ENCODE data around the gene HEMGN. TPM values are rescaled to one million over a fixed set of nuclear protein-coding genes. Genes with fewer than 3 reads are reported as not detected.

The HEMGN gene
- total and polyA plus RNA-seq, 2 experiments from 2014 or later, result not detected

- Histone ChIP-seq H3K27ac (ENCODE audit: low read depth) (no peak overlapping the region), H3K4me2 (no peak overlapping the region), H3K27me3 (ENCODE audit: insufficient read depth) (peaks cover 52% of the 10 kb centered on the region), H3K9me2 (ENCODE audit: insufficient read depth) (no peaks in the 10 kb centered on the region), H3K79me2 (replicated peaks; ENCODE audit: insufficient read depth) (no peaks in the 10 kb centered on the region), H3K4me1 (ENCODE audit: insufficient read depth) (no peaks in the 10 kb centered on the region), H3K4me3 (no peak overlapping the region), H3K36me3 (ENCODE audit: insufficient read depth) (no peaks in the 10 kb centered on the region), H2AFZ (no peak overlapping the region), H3F3A (replicated peaks; ENCODE audit: low read depth) (no peaks in the 10 kb centered on the region), H4K20me1 (replicated peaks; ENCODE audit: insufficient read depth) (no peaks in the 10 kb centered on the region)
- no peak overlapping the region for H3K27ac Mint-ChIP-seq
- TF ChIP-seq EZH2 (IDR thresholded peaks at IDR 0.05; ENCODE audit: low read depth, unreplicated experiment) (no peak), POLR2AphosphoS5 (IDR thresholded peaks at IDR 0.05; ENCODE audit: low read depth) (no peak)
- peaks cover 3% of the 10 kb centered on the region for H3K27me3 Mint-ChIP-seq (ENCODE audit: insufficient read depth, low read depth, poor library complexity)
- no peak for ATAC-seq
- H3K4me3 Mint-ChIP-seq, result no peak overlapping the region
- H3K9me3 Mint-ChIP-seq, result no peaks in the 10 kb centered on the region
- DNase-seq (ENCODE audit: low spot score), result no peak
- H3K36me3 Mint-ChIP-seq (ENCODE audit: low read depth), result no peaks in the 10 kb centered on the region
- H3K4me1 Mint-ChIP-seq, result peaks cover 4% of the 10 kb centered on the region; the same call in 2 of the 3 replicates
These were observed 4.5 kb downstream of the HEMGN start for GRCh38 chr9:97933297-97933998.

DNA sequence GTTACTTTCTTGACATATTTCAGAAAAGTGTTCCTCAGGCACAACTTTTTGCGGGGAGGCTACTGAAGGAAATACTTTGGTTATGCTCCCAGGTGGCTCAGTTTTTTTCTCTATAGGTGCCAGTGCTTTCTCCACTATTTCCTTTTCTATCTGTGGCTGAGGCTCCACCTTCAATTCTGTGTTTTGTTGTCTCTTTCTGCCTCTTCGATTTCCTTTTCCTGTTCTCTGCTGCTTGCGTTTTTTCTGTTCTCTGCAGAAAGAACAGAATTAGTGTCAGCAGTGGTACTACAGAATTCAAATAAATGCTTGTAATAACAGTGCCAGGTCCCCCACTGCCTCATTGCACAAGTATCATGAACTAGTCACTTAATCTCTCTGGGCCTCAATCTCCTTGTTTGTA is 7.0 kb downstream of the HEMGN start:
- no peak overlapping the region for H3K27ac Mint-ChIP-seq
- H3K36me3 Mint-ChIP-seq (ENCODE audit: low read depth), result no peaks in the 10 kb centered on the region
- no peak overlapping the region for H3K4me3 ChIP-seq
- no peaks in the 10 kb centered on the region for H3K36me3 ChIP-seq (ENCODE audit: insufficient read depth)
- ATAC-seq (no peak), DNase-seq (ENCODE audit: low spot score) (no peak)
- no peaks in the 10 kb centered on the region for H3K9me2 ChIP-seq (ENCODE audit: insufficient read depth)
- peaks cover 45% of the 10 kb centered on the region for H3K27me3 ChIP-seq (ENCODE audit: insufficient read depth)
- no peaks in the 10 kb centered on the region for H3F3A ChIP-seq (replicated peaks; ENCODE audit: low read depth)
- no peak overlapping the region for H3K27ac ChIP-seq (ENCODE audit: low read depth)
- peaks cover 3% of the 10 kb centered on the region for H3K27me3 Mint-ChIP-seq (ENCODE audit: insufficient read depth, low read depth, poor library complexity)
- no peak overlapping the region for H3K4me3 Mint-ChIP-seq
- H3K4me1 ChIP-seq (ENCODE audit: insufficient read depth), result no peaks in the 10 kb centered on the region
- H2AFZ ChIP-seq, result no peak overlapping the region
- no peak overlapping the region for H3K4me2 ChIP-seq
- H3K4me1 Mint-ChIP-seq, result peaks cover 4% of the 10 kb centered on the region; the same call in 2 of the 3 replicates
- H4K20me1 ChIP-seq (replicated peaks; ENCODE audit: insufficient read depth), result no peaks in the 10 kb centered on the region
- no peaks in the 10 kb centered on the region for H3K79me2 ChIP-seq (replicated peaks; ENCODE audit: insufficient read depth)
- H3K9me3 Mint-ChIP-seq, result no peaks in the 10 kb centered on the region
- TF ChIP-seq NANOG (IDR thresholded peaks at IDR 0.05; ENCODE audit: borderline replicate concordance), result no peak
- TF ChIP-seq, protein P1, sequence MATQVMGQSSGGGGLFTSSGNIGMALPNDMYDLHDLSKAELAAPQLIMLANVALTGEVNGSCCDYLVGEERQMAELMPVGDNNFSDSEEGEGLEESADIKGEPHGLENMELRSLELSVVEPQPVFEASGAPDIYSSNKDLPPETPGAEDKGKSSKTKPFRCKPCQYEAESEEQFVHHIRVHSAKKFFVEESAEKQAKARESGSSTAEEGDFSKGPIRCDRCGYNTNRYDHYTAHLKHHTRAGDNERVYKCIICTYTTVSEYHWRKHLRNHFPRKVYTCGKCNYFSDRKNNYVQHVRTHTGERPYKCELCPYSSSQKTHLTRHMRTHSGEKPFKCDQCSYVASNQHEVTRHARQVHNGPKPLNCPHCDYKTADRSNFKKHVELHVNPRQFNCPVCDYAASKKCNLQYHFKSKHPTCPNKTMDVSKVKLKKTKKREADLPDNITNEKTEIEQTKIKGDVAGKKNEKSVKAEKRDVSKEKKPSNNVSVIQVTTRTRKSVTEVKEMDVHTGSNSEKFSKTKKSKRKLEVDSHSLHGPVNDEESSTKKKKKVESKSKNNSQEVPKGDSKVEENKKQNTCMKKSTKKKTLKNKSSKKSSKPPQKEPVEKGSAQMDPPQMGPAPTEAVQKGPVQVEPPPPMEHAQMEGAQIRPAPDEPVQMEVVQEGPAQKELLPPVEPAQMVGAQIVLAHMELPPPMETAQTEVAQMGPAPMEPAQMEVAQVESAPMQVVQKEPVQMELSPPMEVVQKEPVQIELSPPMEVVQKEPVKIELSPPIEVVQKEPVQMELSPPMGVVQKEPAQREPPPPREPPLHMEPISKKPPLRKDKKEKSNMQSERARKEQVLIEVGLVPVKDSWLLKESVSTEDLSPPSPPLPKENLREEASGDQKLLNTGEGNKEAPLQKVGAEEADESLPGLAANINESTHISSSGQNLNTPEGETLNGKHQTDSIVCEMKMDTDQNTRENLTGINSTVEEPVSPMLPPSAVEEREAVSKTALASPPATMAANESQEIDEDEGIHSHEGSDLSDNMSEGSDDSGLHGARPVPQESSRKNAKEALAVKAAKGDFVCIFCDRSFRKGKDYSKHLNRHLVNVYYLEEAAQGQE (IDR thresholded peaks at IDR 0.05; ENCODE audit: unreplicated experiment), result no peak
- no peak for TF ChIP-seq ZNF114 (CRISPR knock-in tag; IDR thresholded peaks at IDR 0.05)
- no peak for TF ChIP-seq EZH2phosphoT487 (IDR thresholded peaks at IDR 0.05; ENCODE audit: unreplicated experiment)
- no peak for TF ChIP-seq STAT1 (IDR thresholded peaks at IDR 0.05; ENCODE audit: unreplicated experiment)
- no peak for TF ChIP-seq CREB1 (CRISPR knock-in tag; IDR thresholded peaks at IDR 0.05; ENCODE audit: low read depth)
- TF ChIP-seq POLR2AphosphoS5 (IDR thresholded peaks at IDR 0.05; ENCODE audit: low read depth), result no peak
- no peak for TF ChIP-seq JUNB (IDR thresholded peaks at IDR 0.05; ENCODE audit: unreplicated experiment)
- TF ChIP-seq ZNF331 (CRISPR knock-in tag; IDR thresholded peaks at IDR 0.05; ENCODE audit: low read depth), result no peak
- TF ChIP-seq, protein P2, sequence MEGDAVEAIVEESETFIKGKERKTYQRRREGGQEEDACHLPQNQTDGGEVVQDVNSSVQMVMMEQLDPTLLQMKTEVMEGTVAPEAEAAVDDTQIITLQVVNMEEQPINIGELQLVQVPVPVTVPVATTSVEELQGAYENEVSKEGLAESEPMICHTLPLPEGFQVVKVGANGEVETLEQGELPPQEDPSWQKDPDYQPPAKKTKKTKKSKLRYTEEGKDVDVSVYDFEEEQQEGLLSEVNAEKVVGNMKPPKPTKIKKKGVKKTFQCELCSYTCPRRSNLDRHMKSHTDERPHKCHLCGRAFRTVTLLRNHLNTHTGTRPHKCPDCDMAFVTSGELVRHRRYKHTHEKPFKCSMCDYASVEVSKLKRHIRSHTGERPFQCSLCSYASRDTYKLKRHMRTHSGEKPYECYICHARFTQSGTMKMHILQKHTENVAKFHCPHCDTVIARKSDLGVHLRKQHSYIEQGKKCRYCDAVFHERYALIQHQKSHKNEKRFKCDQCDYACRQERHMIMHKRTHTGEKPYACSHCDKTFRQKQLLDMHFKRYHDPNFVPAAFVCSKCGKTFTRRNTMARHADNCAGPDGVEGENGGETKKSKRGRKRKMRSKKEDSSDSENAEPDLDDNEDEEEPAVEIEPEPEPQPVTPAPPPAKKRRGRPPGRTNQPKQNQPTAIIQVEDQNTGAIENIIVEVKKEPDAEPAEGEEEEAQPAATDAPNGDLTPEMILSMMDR (conservative IDR thresholded peaks at IDR 0.05; ENCODE audit: low read depth in 2 of 2), result no peak
- no peak for TF ChIP-seq ETS1 (IDR thresholded peaks at IDR 0.05)
- no peak for TF ChIP-seq EZH2 (IDR thresholded peaks at IDR 0.05; ENCODE audit: low read depth, unreplicated experiment)
